ENCODE data around the gene CAGE1. TPM values are rescaled to one million over a fixed set of nuclear protein-coding genes. Genes with fewer than 3 reads are reported as not detected.

Gene CAGE1
- total and polyA plus RNA-seq, 10 of the 15 experiments (the other 5 are each of a cell fraction or from before 2014, with no cell fraction given) = 0.03 to 0.42 (median 0.08) TPM; not detected in 3

GRCh38 chr6:7298113-7298512, 91.4 kb downstream of the CAGE1 start (continued):
- TF ChIP-seq ZBTB11 (CRISPR knock-in tag; IDR thresholded peaks at IDR 0.05) (no peak), CBX3 (IDR thresholded peaks at IDR 0.05; ENCODE audit: borderline replicate concordance, low read depth) (no peak)

GRCh38 chr6:7296602-7297001, 92.9 kb downstream of the CAGE1 start:
- FAIRE-seq = no peak

More at GRCh38 chr6:7296602-7297001, 92.9 kb downstream of the CAGE1 start:
- H3K4me1 ChIP-seq (ENCODE audit: control insufficient read depth, insufficient read depth, low read length) = no peaks in the 10 kb centered on the region
- DNase-seq (ENCODE audit: low read depth, low spot score) (no peak), ATAC-seq (no peak)
- TF ChIP-seq EED (IDR thresholded peaks at IDR 0.05; ENCODE audit: low read depth) = no peak
- TF ChIP-seq HDAC6 (IDR thresholded peaks at IDR 0.05; ENCODE audit: unreplicated experiment) = no peak
- no peak for TF ChIP-seq E2F8 (IDR thresholded peaks at IDR 0.05; ENCODE audit: low read depth, partially characterized antibody)
- ChIA-PET POLR2A (interaction anchor here (0.7 to 2.8 kb wide), 3 partner anchors 10 to 304 kb away, joined by 6 to 10 read pairs (median 6); partner anchors contain the start of genes CAGE1 and RIOK1), SMC1A (ENCODE audit: uncharacterized antibody, unreplicated experiment) (interaction anchor here (1.0 to 3.6 kb wide), 6 partner anchors 9 to 702 kb away, joined by 3 to 20 read pairs (median 5); no protein-coding TSS in a partner anchor), CTCF (interaction anchor here (1.0 to 6.1 kb wide), 3 partner anchors 10 to 319 kb away, joined by 5 to 37 read pairs (median 7); no protein-coding TSS in a partner anchor), RAD21 (ENCODE audit: unreplicated experiment) (no interaction called here)
- H3K79me2 ChIP-seq (ENCODE audit: control insufficient read depth, insufficient read depth, low read length) = no peaks in the 10 kb centered on the region
- H3K4me3 ChIP-seq = no peak overlapping the region
- no TSS peak for BruUV-seq (replicated peaks)
- no peak overlapping the region for H3K27ac ChIP-seq (ENCODE audit: control insufficient read depth, insufficient read depth)
- in situ Hi-C loops (cut with MboI) (no loop called here), intact Hi-C loops (cut with micrococcal nuclease; ENCODE audit: unreplicated experiment) (no loop called here)
- no peaks in the 10 kb centered on the region for H3K9me3 ChIP-seq (replicated peaks; ENCODE audit: control insufficient read depth, insufficient read depth, low read length)
- no peak overlapping the region for H3K4me2 ChIP-seq (ENCODE audit: control insufficient read depth, insufficient read depth)
- WGBS (ENCODE audit: insufficient coverage, insufficient replicate concordance, low lambda C conversion rate, missing lambda C conversion rate) = 100% methylated on average over 2 of the region's 2 CpGs
- H4K20me1 ChIP-seq (ENCODE audit: control insufficient read depth, insufficient read depth) = no peaks in the 10 kb centered on the region
- H3K9ac ChIP-seq (ENCODE audit: control insufficient read depth, insufficient read depth, low read length) = no peak overlapping the region
- H2AFZ ChIP-seq (ENCODE audit: control insufficient read depth, low read depth, low read length) = no peak overlapping the region
- H3K27me3 ChIP-seq (replicated peaks in 1 of 2; ENCODE audit: control insufficient read depth in 2 of 2, insufficient read depth in 2 of 2, low read length in 1 of 2) = no peaks in the 10 kb centered on the region
- H3K36me3 ChIP-seq (ENCODE audit: control insufficient read depth in 2 of 2, insufficient read depth in 2 of 2, low read length in 1 of 2) = peaks cover 9 to 41% of the 10 kb centered on the region in 2 experiments

All from GM12878 (cell line).